ENCODE data around the gene TPO.

- TF ChIP-seq POLR2A (IDR thresholded peaks at IDR 0.05) (no peak), CTCF (IDR thresholded peaks at IDR 0.05) (no peak)
These were observed 7.3 kb upstream of the TPO start for GRCh38 chr2:1405967-1406366.

Measured in Peyer's patch (tissue), 4 donors.